GM21529 (cell line): Measurements from ENCODE around the gene TEP1.

Experiments
- ATAC-seq: cut with Tn5 transposase; IDR thresholded peaks from one replicate; pipeline ENCODE4 v1.9.1; 2021; ENCODE audit not compliant: unreplicated experiment

TEP1 gene

GRCh38 chr14:20434701-20435581 lies 21.6 kb upstream of the TEP1 start:
- no peak for ATAC-seq

GRCh38 chr14:20429801-20430669 lies 16.7 kb upstream of the TEP1 start:
- no peak for ATAC-seq

GRCh38 chr14:20428802-20429201 lies 15.5 kb upstream of the TEP1 start:
- ATAC-seq, result no peak

GRCh38 chr14:20428010-20428365 lies 14.7 kb upstream of the TEP1 start:
- peak; percentile 22 for ATAC-seq

GRCh38 chr14:20427231-20428009 lies 14.1 kb upstream of the TEP1 start:
- ATAC-seq, result peak; percentile 79

GRCh38 chr14:20424851-20425250 lies 11.6 kb upstream of the TEP1 start:
- no peak for ATAC-seq

GRCh38 chr14:20422886-20423285 lies 9.6 kb upstream of the TEP1 start:
- ATAC-seq, result no peak

GRCh38 chr14:20421267-20421666 lies 8.0 kb upstream of the TEP1 start:
- ATAC-seq, result no peak

- no peak for ATAC-seq
Measured at GRCh38 chr14:20419419-20419818, 6.1 kb upstream of the TEP1 start.

GRCh38 chr14:20418501-20418909 lies 5.2 kb upstream of the TEP1 start:
- no peak for ATAC-seq

- ATAC-seq, result no peak
Measured at GRCh38 chr14:20417250-20418186, 4.2 kb upstream of the TEP1 start.

GRCh38 chr14:20416223-20416622 lies 2.9 kb upstream of the TEP1 start:
- no peak for ATAC-seq

GRCh38 chr14:20415782-20416206 lies 2.5 kb upstream of the TEP1 start:
- ATAC-seq, result peak; percentile 46

- peak; percentile 36 for ATAC-seq
Measured at GRCh38 chr14:20413744-20414082, 412 bp upstream of the TEP1 start.

GRCh38 chr14:20412411-20412810 lies 890 bp downstream of the TEP1 start:
- peak; percentile 57 for ATAC-seq

GRCh38 chr14:20409226-20409625 lies 4.1 kb downstream of the TEP1 start:
- no peak for ATAC-seq

GRCh38 chr14:20403521-20403920 lies 9.8 kb downstream of the TEP1 start:
- ATAC-seq, result no peak

- ATAC-seq, result no peak
Measured at GRCh38 chr14:20400965-20401593, 12.2 kb downstream of the TEP1 start.

GRCh38 chr14:20400589-20400964 lies 12.7 kb downstream of the TEP1 start:
- no peak for ATAC-seq

- ATAC-seq, result no peak
Measured at GRCh38 chr14:20397511-20397910, 15.8 kb downstream of the TEP1 start.
